Epithelial cell of proximal tubule (primary cell): Measurements from ENCODE around the gene SLC5A4. TPM values are rescaled to one million over a fixed set of nuclear protein-coding genes. Genes with fewer than 3 reads are reported as not detected.
"Not testable (repeated sequence)": the region's sequence is repeated elsewhere in the genome, so short reads cannot be mapped to it uniquely, and the experiment has no call there.

Experiments used
- DNase-seq: peaks from one replicate; pipeline ENCODE4 v3.0.0-alpha.2; 2011; ENCODE audit warnings: low read depth
- H3K4me3 ChIP-seq: 2 replicates; pipeline ENCODE4 v1.5.1; 2011; ENCODE audit warnings: low read depth, mild to moderate bottlenecking, low read length
- CTCF ChIP-seq: conservative IDR thresholded peaks from 2 replicates; pipeline ENCODE4 v1.5.1; 2012; ENCODE audit warnings: low read depth, mild to moderate bottlenecking, low read length
- total RNA-seq: library from RNA; depleted of rRNA; stranded (reverse); fragments of >200 nt; gene quantifications from 2 replicates; pipeline ENCODE4 v1.2.3, GENCODE V29; 2015

The SLC5A4 gene
- total RNA-seq, 1 donor from 2014 or later, result not detected

GRCh38 chr22:32202161-32202538 is 53.0 kb downstream of the SLC5A4 start:
- DNase-seq, result no peak

DNA sequence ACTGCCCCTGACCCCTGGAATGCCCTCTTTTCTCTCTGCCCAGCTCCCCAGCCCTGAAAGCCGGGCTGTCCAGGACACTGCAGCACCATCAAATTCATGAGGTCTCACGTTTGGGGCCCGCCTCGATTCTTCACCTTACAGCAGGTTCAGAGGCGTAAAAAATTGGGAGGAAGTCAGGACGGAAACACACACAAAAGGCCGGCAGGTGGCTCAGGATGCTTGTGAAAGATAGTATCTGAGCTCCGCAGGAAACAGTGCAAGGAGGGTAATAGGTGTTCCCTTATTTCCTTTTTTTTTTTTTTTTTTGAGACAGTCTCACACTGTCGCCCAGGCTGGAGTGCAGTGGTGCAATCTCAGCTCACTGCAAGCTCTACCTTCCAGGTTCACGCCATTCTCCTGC is 54.4 kb downstream of the SLC5A4 start:
- no peak for TF ChIP-seq CTCF
- H3K4me3 ChIP-seq, result no peak overlapping the region
- DNase-seq, result no peak

More at GRCh38 chr22:32202161-32202538, 53.0 kb downstream of the SLC5A4 start:
- H3K4me3 ChIP-seq, result no peak overlapping the region
- TF ChIP-seq CTCF, result no peak

GRCh38 chr22:32199961-32200360 is 55.2 kb downstream of the SLC5A4 start:
- no peak for TF ChIP-seq CTCF
- H3K4me3 ChIP-seq, result no peak overlapping the region
- DNase-seq, result no peak

- DNase-seq, result no peak
- H3K4me3 ChIP-seq, result no peak overlapping the region
- no peak for TF ChIP-seq CTCF
Measured at GRCh38 chr22:32199341-32199740, 55.8 kb downstream of the SLC5A4 start.

- not testable (repeated sequence) for H3K4me3 ChIP-seq, DNase-seq
Measured at GRCh38 chr22:32197553-32198226, 57.5 kb downstream of the SLC5A4 start.

DNA sequence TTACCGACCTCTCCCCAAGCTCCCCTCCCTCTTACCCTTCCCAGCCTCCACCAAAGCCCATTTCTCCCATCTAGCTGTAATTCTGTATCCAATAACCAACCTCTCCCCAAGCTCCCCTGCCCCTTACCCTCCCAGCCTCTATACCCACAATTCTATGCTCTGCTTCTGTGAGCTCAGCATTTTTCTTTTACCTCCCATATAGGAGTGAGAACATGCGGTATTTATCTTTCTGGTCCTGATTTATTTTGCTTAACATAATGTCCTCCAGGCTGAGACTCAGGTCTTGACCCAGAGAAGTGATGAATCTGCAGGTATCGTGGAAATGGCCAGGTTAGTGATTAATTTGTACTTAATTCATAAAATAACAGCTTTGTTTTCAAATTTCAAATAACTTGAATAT is 59.2 kb downstream of the SLC5A4 start:
- not testable (repeated sequence) for DNase-seq

GRCh38 chr22:32193346-32193745 is 61.8 kb downstream of the SLC5A4 start:
- not testable (repeated sequence) for DNase-seq, H3K4me3 ChIP-seq

More for the DNA sequence above, 59.2 kb downstream of the SLC5A4 start:
- not testable (repeated sequence) for H3K4me3 ChIP-seq

DNA sequence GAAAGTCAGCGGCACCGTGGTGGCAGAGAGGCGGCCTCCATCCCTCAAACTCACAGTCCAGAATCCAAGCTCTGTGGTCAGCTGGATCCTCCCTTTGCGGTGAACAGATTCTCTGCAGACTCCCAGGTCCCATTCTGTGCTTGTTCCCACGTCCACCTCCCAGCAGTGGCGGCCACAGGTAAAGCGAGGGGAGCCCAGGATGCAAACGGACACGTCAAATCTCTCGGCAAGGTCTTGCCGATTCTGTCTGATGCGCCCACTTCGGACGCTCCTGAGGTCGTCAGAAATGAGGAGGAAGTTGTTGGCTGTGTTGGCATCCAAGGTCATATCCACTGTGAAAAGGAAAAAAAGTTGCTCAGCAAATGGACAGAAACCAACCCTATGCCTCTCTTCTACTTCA is 64.1 kb downstream of the SLC5A4 start:
- not testable (repeated sequence) for H3K4me3 ChIP-seq, DNase-seq

GRCh38 chr22:32185821-32186220 is 69.3 kb downstream of the SLC5A4 start:
- DNase-seq, result no peak
- H3K4me3 ChIP-seq, result no peak overlapping the region
- no peak for TF ChIP-seq CTCF
